K562 (cell line): ENCODE data around the gene LIPE. TPM values are rescaled to one million over a fixed set of nuclear protein-coding genes. Genes with fewer than 3 reads are reported as not detected.

Experiments used
- ATAC-seq: fragments of 200-7000 bp; cut with Tn5 transposase; 3 replicates; pipeline ENCODE4 v1.9.1; 2020; ENCODE audit warnings: moderate library complexity
- BruUV-seq: library from RNA; stranded (reverse); fragments of 400-500 nt; replicated peaks from 2 replicates; lab custom pipeline; 2021; lab: Mats Ljungman, UMichigan
- CTCF ChIA-PET: fragments of 300-600 bp; formaldehyde crosslinking; extraction: SDS; loops from one replicate; lab custom pipeline; 2021; ENCODE audit warnings: low intra/inter-chr PET ratio; lab: Yijun Ruan, JAX
- POLR2A ChIA-PET: fragments of 300-600, 350-650 bp; sonication (Branson Sonifier 250); formaldehyde crosslinking; extraction: SDS; loops from one replicate; lab custom pipeline; 2021; ENCODE audit warnings: antibody characterized with exemption, inconsistent platforms; lab: Yijun Ruan, JAX
- DNase-seq, 4 experiments: peaks; one replicate each; pipeline versions ENCODE4 v3.0.0 to v3.0.0-alpha.2; 2011 to 2018; ENCODE audit warnings: low spot score in 3 of 4, mixed read lengths in 3 of 4; ENCODE audit errors: extremely low read depth in 1 of 4
- FAIRE-seq: peaks from 2 replicates; lab custom pipeline; 2011; peaks lifted over from hg19 to GRCh38; lab: Jason Lieb, UNC
- H2AFZ ChIP-seq: 2 replicates; pipeline ENCODE4 v1.6.0; 2011; ENCODE audit warnings: low read depth, low read length, control low read depth, inconsistent platforms
- H3K27ac ChIP-seq: fragments of 200-600 bp; 3 replicates; pipeline ENCODE4 v1.8.0; 2011; ENCODE audit warnings: low read depth, mild to moderate bottlenecking, control low read depth, inconsistent platforms, low read length, moderate library complexity, mixed read lengths; ENCODE audit errors: extremely low read depth
- H3K27me3 ChIP-seq, 2 experiments: fragments of 300-600 bp in 1 of 2; 2 replicates in 1 of 2; 3 replicates in 1 of 2; pipeline versions ENCODE4 v1.6.0 to v1.8.0; 2011; ENCODE audit warnings: inconsistent platforms in 2 of 2, low read length in 2 of 2, mild to moderate bottlenecking in 1 of 2, mixed read lengths in 1 of 2, moderate library complexity in 1 of 2; ENCODE audit not compliant: control insufficient read depth in 2 of 2, insufficient read depth in 2 of 2
- H3K36me3 ChIP-seq: fragments of 300-600 bp; 3 replicates; pipeline ENCODE4 v1.8.0; 2011; ENCODE audit warnings: mild to moderate bottlenecking, low read length, inconsistent platforms; ENCODE audit not compliant: control insufficient read depth, insufficient read depth
- H3K4me1 ChIP-seq, 2 experiments: fragments of 200-600 bp in 1 of 2; replicated peaks in 1 of 2; 2 replicates in 1 of 2; 3 replicates in 1 of 2; pipeline versions ENCODE4 v1.5.1 to v1.8.0; 2011; ENCODE audit warnings: inconsistent platforms in 2 of 2, low read length in 2 of 2, mild to moderate bottlenecking in 1 of 2, mixed read lengths in 1 of 2, moderate library complexity in 1 of 2; ENCODE audit not compliant: control insufficient read depth in 2 of 2, insufficient read depth in 2 of 2
- H3K4me2 ChIP-seq: 2 replicates; pipeline ENCODE4 v1.6.1; 2011; ENCODE audit warnings: low read length, control low read depth, inconsistent platforms, mixed read lengths; ENCODE audit not compliant: insufficient read depth
- H3K4me3 ChIP-seq: fragments of 200-600 bp; sonication (generic), shearing (Covaris generic); 2 replicates; pipeline ENCODE4 v1.5.1; 2016; ENCODE audit warnings: control low read depth, inconsistent platforms
- H3K79me2 ChIP-seq: fragments of 200-600 bp; 3 replicates; pipeline ENCODE4 v1.8.0; 2011; ENCODE audit warnings: low read length, inconsistent platforms; ENCODE audit not compliant: control insufficient read depth, insufficient read depth
- H3K9ac ChIP-seq, 2 experiments: 2 replicates each; pipeline versions ENCODE4 v1.6.0 to v1.6.1; 2011; ENCODE audit warnings: low read depth in 2 of 2, low read length in 2 of 2, control low read depth in 1 of 2, inconsistent platforms in 1 of 2, mild to moderate bottlenecking in 1 of 2, mixed read lengths in 1 of 2; ENCODE audit not compliant: insufficient read depth in 1 of 2
- H3K9me1 ChIP-seq: one replicate; pipeline ENCODE4 v1.6.0; 2011; ENCODE audit warnings: inconsistent platforms, mild to moderate bottlenecking, low read length, moderate library complexity; ENCODE audit not compliant: control insufficient read depth, insufficient read depth
- H3K9me3 ChIP-seq: replicated peaks from 2 replicates; pipeline ENCODE4 v1.5.1; 2011; ENCODE audit warnings: low read depth, low read length, inconsistent platforms; ENCODE audit not compliant: control insufficient read depth, insufficient read depth
- H4K20me1 ChIP-seq: replicated peaks from 2 replicates; pipeline ENCODE4 v1.6.1; 2011; ENCODE audit warnings: low read length, inconsistent platforms, mixed read lengths; ENCODE audit not compliant: control insufficient read depth, insufficient read depth
- ATF3 ChIP-seq, 2 experiments: fragments of 450-650 bp in 1 of 2; sonication (generic) in 1 of 2; formaldehyde crosslinking in 1 of 2; IDR thresholded peaks in 1 of 2; conservative IDR thresholded peaks in 1 of 2; 2 replicates each; pipeline versions ENCODE4 v1.6.1 to v1.8.1; 2016 to 2023; ENCODE audit warnings: mild to moderate bottlenecking in 2 of 2, moderate library complexity in 2 of 2, inconsistent platforms in 1 of 2, missing genetic modification reagents in 1 of 2
- CEBPB ChIP-seq: fragments of 450-650 bp; IDR thresholded peaks from 2 replicates; pipeline ENCODE4 v1.6.1; 2016; ENCODE audit warnings: missing genetic modification characterization, missing compliant biosample characterization
- CEBPG ChIP-seq, 3 experiments: fragments of 200-800 bp in 1 of 3; sonication (Bioruptor generic) in 1 of 3; sonication (generic) in 1 of 3; formaldehyde crosslinking in 1 of 3; IDR thresholded peaks in 2 of 3; conservative IDR thresholded peaks in 1 of 3; 2 replicates each; pipeline versions ENCODE4 v1.6.1 to v1.8.0; 2016 to 2022; ENCODE audit warnings: missing compliant biosample characterization in 2 of 3, missing genetic modification characterization in 2 of 3, mild to moderate bottlenecking in 1 of 3, missing genetic modification reagents in 1 of 3
- CHD4 ChIP-seq: fragments of 200-600 bp; sonication (generic); IDR thresholded peaks from 3 replicates; pipeline ENCODE4 v1.6.1; 2012; ENCODE audit warnings: low read depth, mild to moderate bottlenecking, mixed read lengths, low read length, inconsistent platforms; ENCODE audit not compliant: insufficient read depth, insufficient replicate concordance, poor library complexity, severe bottlenecking
- EP300 ChIP-seq: IDR thresholded peaks from 2 replicates; pipeline ENCODE4 v1.6.1; 2012; ENCODE audit warnings: low read length, improper control_type of control experiment
- FOXK2 ChIP-seq, 2 experiments: fragments of 450-650 bp; IDR thresholded peaks in 1 of 2; conservative IDR thresholded peaks in 1 of 2; 2 replicates each; pipeline ENCODE4 v1.6.1; 2016; ENCODE audit warnings: low read depth in 2 of 2, mild to moderate bottlenecking in 1 of 2
- HCFC1 ChIP-seq: IDR thresholded peaks from 2 replicates; pipeline ENCODE4 v1.6.1; 2012; ENCODE audit warnings: low read depth, low read length, improper control_type of control experiment
- HDAC3 ChIP-seq: fragments of 450-650 bp; IDR thresholded peaks from 2 replicates; pipeline ENCODE4 v1.6.1; 2018; ENCODE audit warnings: borderline replicate concordance, mild to moderate bottlenecking, moderate library complexity; ENCODE audit not compliant: partially characterized antibody
- ILK ChIP-seq: fragments of 450-650 bp; IDR thresholded peaks from 2 replicates; pipeline ENCODE4 v1.6.1; 2016; ENCODE audit warnings: missing genetic modification characterization, low read depth, mild to moderate bottlenecking, missing compliant biosample characterization, moderate library complexity, borderline replicate concordance
- KAT8 ChIP-seq: fragments of 450-650 bp; IDR thresholded peaks from 2 replicates; pipeline ENCODE4 v1.6.1; 2016; ENCODE audit warnings: low read depth, mild to moderate bottlenecking
- MEF2D ChIP-seq: conservative IDR thresholded peaks from 2 replicates; pipeline ENCODE4 v1.6.1; 2016; ENCODE audit warnings: low read depth, missing genetic modification characterization, missing compliant biosample characterization
- PHF8 ChIP-seq: fragments of 200-600 bp; sonication (generic); IDR thresholded peaks from 2 replicates; pipeline ENCODE4 v1.6.1; 2012; ENCODE audit warnings: mixed run types, mild to moderate bottlenecking, inconsistent platforms, low read length, moderate library complexity, borderline replicate concordance
- POLR2G ChIP-seq: fragments of 200-400 bp; formaldehyde crosslinking; IDR thresholded peaks from 2 replicates; pipeline ENCODE4 v1.6.1; 2017; ENCODE audit warnings: low read depth, mild to moderate bottlenecking, antibody characterized with exemption, low read length, moderate library complexity
- RHOXF2B ChIP-seq: fragments of 250-450 bp; sonication (Bioruptor Pico); conservative IDR thresholded peaks from 2 replicates; pipeline ENCODE4 v1.5.1; 2021
- SIRT6 ChIP-seq: IDR thresholded peaks from one replicate; pipeline ENCODE4 v1.6.1; 2012; ENCODE audit warnings: low read depth, mild to moderate bottlenecking, control low read depth, inconsistent platforms, low read length, moderate library complexity
- SNIP1 ChIP-seq: fragments of 450-650 bp; IDR thresholded peaks from 2 replicates; pipeline ENCODE4 v1.7.1; 2017; ENCODE audit warnings: low read depth, mild to moderate bottlenecking
- ZNF23 ChIP-seq: fragments of 250-450 bp; sonication (Bioruptor Pico); IDR thresholded peaks from 2 replicates; pipeline ENCODE4 v1.4.0; 2020; ENCODE audit warnings: mild to moderate bottlenecking
- WGBS: fragments of 100-300 bp; shearing (Covaris generic); methylation state at CpG from one replicate; pipeline ENCODE4 v1.1.6; 2016; ENCODE audit warnings: low coverage, mixed read lengths; ENCODE audit not compliant: insufficient coverage; ENCODE audit errors: missing lambda C conversion rate; 5-methylcytosine and 5-hydroxymethylcytosine counted together
- in situ Hi-C: fragments of 300-500 bp; cut with MboI; formaldehyde crosslinking; loops from 4 replicates; pipeline ENCODE4 v1.15.0; 2018; ENCODE audit warnings: inconsistent platforms, mixed read lengths
- intact Hi-C: fragments of 100-400 bp; cut with micrococcal nuclease; formaldehyde crosslinking; loops from 2 replicates; pipeline ENCODE4 v1.14.2; 2022
- polyA plus RNA-seq, 8 experiments: library from polyadenylated mRNA; depleted of rRNA in 4 of 8; stranded (reverse) in 5 of 8; unstranded in 3 of 8; fragments of >200 nt; fragmentation: Nextera tagmentation in 2 of 8; fragmentation: Illumina TruSeq in 1 of 8; extraction: Ambion mirVana in 2 of 8; extraction: Trizol in 1 of 8; gene quantifications; 2 replicates each; pipeline versions ENCODE4 v1.2.1 to v1.2.3, GENCODE V29; 2011 to 2014; ENCODE audit warnings: inconsistent platforms in 1 of 8, missing spikeins in 1 of 8
- total RNA-seq, 7 experiments: library from RNA; depleted of rRNA in 6 of 7; stranded (reverse); fragments of >200 nt in 6 of 7; fragmentation: Illumina TruSeq in 2 of 7; extraction: Trizol in 2 of 7; gene quantifications; 2 replicates each; pipeline versions ENCODE4 v1.2.1 to v1.2.3, GENCODE V29; 2011 to 2021; ENCODE audit warnings: low replicate concordance in 1 of 7
- TF ChIP-seq, protein P1 (sequence below): fragments of 450-650 bp; formaldehyde crosslinking; conservative IDR thresholded peaks from 2 replicates; pipeline ENCODE4 v1.4.0; 2022; ENCODE audit warnings: mild to moderate bottlenecking, missing genetic modification characterization

LIPE gene
- total and polyA plus RNA-seq, 9 of the 15 experiments (the other 6 are each of a cell fraction or from before 2014, with no cell fraction given) = 0.22 TPM; not detected in 8

DNA sequence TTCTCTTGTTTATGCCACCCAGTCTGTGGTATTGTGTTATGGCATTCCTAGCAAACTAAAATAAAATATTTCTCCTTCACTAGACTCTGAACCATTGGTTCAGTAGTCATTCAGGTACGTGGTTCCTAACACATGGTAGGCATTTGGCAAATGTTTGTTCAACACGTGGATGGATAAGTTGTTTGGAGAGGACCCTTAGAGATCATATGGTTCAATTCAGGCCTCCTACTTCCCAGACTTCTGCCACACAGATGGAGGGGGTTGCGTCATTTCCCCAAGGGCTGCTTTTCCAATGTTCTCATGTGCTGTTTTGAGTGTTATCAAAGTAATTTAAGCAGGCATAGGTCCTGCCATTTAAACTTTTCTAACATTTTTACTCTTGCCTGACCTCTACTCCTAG, 8.8 kb upstream of the LIPE start:
- POLR2A ChIA-PET = no interaction called here
- no peak overlapping the region for H3K4me2 ChIP-seq
- intact Hi-C loops = loop anchor here (10.0 kb wide), 1 partner anchor 111 kb away; the partner anchor contains the start of gene MEGF8

More for the DNA sequence above, 8.8 kb upstream of the LIPE start:
- ATAC-seq = no peak
- Histone ChIP-seq H3K4me3 (no peak overlapping the region), H3K27ac (no peak overlapping the region), H3K27me3 (no peaks in the 10 kb centered on the region; a peak in 1 of 5 replicates), H3K36me3 (no peaks in the 10 kb centered on the region), H3K4me1 (peaks cover 0 to 9% of the 10 kb centered on the region in 2 experiments; a peak in 3 of 5 replicates), H3K9ac (no peak overlapping the region), H3K79me2 (no peaks in the 10 kb centered on the region), H2AFZ (no peak overlapping the region), H4K20me1 (no peaks in the 10 kb centered on the region), H3K9me1 (no peaks in the 10 kb centered on the region), H3K9me3 (no peaks in the 10 kb centered on the region)
- no TSS peak for BruUV-seq
- FAIRE-seq = no peak
- WGBS = 27% methylated on average over 3 of the region's 3 CpGs
- no peak for DNase-seq
- CTCF ChIA-PET = interaction anchor here (0.7 to 1.4 kb wide), 2 partner anchors 16 to 328 kb away, joined by 3 read pairs; no protein-coding TSS in a partner anchor
- TF ChIP-seq POLR2G (no peak), HDAC3 (no peak), KAT8 (no peak), HCFC1 (no peak), RHOXF2B (CRISPR knock-in tag) (no peak), CEBPG (CRISPR knock-in tag; IDR thresholded peaks at IDR 0.05) (no peak), CEBPG (tag; conservative IDR thresholded peaks at IDR 0.05 in 1 of 2, IDR thresholded peaks at IDR 0.05 in 1 of 2) (peak; percentile 49 to 61; a peak in 3 of 4 replicates), EP300 (no peak), FOXK2 (conservative IDR thresholded peaks at IDR 0.05 in 1 of 2, IDR thresholded peaks at IDR 0.05 in 1 of 2; ENCODE audit: low read depth in 2 of 2) (no peak), ZNF23 (no peak), MEF2D (tag) (no peak), CHD4 (no peak), SNIP1 (no peak), CEBPB (tag) (peak; percentile 46; the same call in 1 of the 2 replicates), SIRT6 (no peak), ILK (tag) (no peak), ATF3 (IDR thresholded peaks at IDR 0.05) (peak; percentile 43; the same call in 1 of the 2 replicates), ATF3 (CRISPR knock-in tag; conservative IDR thresholded peaks at IDR 0.05) (no peak), PHF8 (no peak)
- TF ChIP-seq, protein P1, sequence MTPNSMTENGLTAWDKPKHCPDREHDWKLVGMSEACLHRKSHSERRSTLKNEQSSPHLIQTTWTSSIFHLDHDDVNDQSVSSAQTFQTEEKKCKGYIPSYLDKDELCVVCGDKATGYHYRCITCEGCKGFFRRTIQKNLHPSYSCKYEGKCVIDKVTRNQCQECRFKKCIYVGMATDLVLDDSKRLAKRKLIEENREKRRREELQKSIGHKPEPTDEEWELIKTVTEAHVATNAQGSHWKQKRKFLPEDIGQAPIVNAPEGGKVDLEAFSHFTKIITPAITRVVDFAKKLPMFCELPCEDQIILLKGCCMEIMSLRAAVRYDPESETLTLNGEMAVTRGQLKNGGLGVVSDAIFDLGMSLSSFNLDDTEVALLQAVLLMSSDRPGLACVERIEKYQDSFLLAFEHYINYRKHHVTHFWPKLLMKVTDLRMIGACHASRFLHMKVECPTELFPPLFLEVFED (CRISPR knock-in tag) = no peak
- in situ Hi-C loops = no loop called here
